ENCODE results near the gene TLE3. TPM values are rescaled to one million over a fixed set of nuclear protein-coding genes. Genes with fewer than 3 reads are reported as not detected.

TLE3 gene
- total RNA-seq, 1 donor from 2014 or later, result 17.8 TPM

DNA sequence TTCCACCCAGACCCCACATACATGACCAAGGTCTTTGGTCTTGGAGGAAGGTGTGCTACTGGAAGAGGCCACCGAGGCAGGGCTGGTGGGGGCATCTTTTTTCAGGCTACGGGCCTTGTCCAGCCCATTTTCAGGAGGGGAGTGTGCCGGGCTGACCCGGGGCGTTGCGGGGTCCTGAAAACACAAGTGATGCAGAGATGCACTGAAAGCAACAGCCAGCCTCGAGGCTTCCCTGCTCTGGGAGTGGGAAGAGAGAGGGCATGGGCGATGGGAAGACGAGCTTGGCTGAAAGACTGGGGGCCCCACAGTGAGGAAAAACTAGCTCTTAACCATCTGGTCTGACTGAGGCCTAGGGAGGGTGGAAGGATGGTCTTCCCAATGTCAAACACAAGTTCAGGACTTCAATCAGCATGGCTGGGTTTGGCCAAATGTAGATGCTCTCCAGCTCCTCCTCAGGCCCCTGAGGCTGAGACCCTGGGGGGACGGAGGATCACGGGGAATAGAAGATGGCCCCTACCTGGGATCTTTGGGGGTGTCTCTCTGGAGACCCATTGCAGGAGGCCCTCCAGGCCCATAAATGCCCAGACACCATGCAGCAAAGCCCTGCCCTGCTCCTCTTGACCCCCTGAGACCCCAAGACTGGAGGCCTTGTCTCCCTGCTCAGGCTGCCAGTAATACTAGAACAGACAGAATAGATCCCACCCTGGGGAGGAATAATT, 38.9 kb downstream of the TLE3 start:
- no peaks in the 10 kb centered on the region for H3K9me3 ChIP-seq (replicated peaks)
- TF ChIP-seq, protein P1, sequence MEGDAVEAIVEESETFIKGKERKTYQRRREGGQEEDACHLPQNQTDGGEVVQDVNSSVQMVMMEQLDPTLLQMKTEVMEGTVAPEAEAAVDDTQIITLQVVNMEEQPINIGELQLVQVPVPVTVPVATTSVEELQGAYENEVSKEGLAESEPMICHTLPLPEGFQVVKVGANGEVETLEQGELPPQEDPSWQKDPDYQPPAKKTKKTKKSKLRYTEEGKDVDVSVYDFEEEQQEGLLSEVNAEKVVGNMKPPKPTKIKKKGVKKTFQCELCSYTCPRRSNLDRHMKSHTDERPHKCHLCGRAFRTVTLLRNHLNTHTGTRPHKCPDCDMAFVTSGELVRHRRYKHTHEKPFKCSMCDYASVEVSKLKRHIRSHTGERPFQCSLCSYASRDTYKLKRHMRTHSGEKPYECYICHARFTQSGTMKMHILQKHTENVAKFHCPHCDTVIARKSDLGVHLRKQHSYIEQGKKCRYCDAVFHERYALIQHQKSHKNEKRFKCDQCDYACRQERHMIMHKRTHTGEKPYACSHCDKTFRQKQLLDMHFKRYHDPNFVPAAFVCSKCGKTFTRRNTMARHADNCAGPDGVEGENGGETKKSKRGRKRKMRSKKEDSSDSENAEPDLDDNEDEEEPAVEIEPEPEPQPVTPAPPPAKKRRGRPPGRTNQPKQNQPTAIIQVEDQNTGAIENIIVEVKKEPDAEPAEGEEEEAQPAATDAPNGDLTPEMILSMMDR (IDR thresholded peaks at IDR 0.05; ENCODE audit: borderline replicate concordance), result no peak
- no peak for DNase-seq
- H3K4me1 ChIP-seq, result peaks cover 20% of the 10 kb centered on the region
- H3K27ac ChIP-seq (replicated peaks), result no peak overlapping the region
- peaks cover 73% of the 10 kb centered on the region for H3K36me3 ChIP-seq
- intact Hi-C loops (cut with micrococcal nuclease), result no loop called here
- H3K4me3 ChIP-seq, result no peak overlapping the region
- no peaks in the 10 kb centered on the region for H3K27me3 ChIP-seq (ENCODE audit: low read depth)

DNA sequence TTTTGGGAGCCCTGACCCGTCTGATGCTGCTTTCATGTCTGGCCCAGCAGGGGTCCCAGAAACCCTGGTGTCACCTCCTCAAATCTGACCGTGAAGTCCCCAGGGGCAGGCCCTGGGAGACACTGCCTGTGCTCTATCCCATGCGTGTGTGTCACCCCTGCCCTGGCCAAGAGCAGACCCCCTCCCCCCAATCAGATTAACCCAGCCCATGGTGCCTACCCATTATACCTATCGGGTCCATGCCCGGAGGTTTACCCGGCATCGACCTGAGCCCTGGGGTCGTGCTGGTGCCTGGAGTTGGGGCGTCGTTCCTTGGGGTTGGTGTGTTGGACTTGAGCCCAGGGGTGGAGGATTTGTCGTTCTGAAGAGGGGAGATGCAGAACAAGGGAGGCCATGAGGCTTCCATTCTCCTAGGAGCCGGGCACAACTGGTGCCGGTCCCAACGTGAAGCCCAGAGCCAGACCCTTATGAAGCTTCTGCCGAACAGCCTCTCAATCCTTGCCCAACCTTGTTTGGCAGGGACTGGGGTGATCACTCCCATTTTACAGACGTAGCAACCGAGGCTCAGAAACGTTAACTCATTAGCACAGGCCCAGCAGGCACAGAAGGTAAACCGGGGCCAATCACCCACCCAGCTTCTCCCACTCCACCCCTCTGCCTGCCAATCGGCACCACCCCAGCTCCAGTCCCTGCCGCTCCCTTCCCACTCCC, 39.6 kb downstream of the TLE3 start:
- H3K27me3 ChIP-seq (ENCODE audit: low read depth), result no peaks in the 10 kb centered on the region
- H3K4me3 ChIP-seq, result no peak overlapping the region
- H3K27ac ChIP-seq (replicated peaks), result no peak overlapping the region
- no peak for DNase-seq
- TF ChIP-seq, protein P1 (IDR thresholded peaks at IDR 0.05; ENCODE audit: borderline replicate concordance), result no peak
- peaks cover 80% of the 10 kb centered on the region for H3K36me3 ChIP-seq
- H3K4me1 ChIP-seq, result peaks cover 17% of the 10 kb centered on the region
- intact Hi-C loops (cut with micrococcal nuclease), result no loop called here
- no peaks in the 10 kb centered on the region for H3K9me3 ChIP-seq (replicated peaks)

DNA sequence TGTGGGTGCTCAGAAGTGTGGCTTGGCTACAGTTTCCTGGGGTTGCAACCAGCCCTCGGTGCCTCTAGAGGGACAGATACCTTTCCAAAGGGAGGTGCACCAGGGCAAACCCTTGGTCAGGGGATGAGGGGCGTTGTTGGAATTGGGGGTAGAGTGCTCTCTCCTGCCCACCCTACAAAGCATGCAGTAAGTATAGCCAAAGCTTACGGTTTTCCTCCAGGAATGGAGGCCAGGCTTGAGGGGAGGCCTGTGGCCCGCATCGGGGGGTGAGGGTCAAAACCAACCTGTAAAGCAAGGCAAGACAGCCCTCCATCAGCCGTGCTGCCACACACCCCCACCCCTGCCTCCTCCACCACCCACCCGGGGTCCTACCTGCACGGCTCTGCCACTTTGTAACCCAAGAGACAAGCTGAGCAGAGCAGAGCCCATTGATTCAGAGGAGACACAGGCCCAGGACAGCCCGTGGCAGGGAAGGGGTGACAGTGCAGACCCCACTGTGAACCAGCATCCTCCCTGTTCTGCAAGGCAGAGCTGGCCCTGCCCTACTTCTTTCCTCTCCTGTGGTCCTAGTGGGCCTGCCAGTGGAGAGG, 41.5 kb downstream of the TLE3 start:
- H3K4me3 ChIP-seq, result no peak overlapping the region
- intact Hi-C loops (cut with micrococcal nuclease), result no loop called here
- no peaks in the 10 kb centered on the region for H3K27me3 ChIP-seq (ENCODE audit: low read depth)
- peaks cover 99% of the 10 kb centered on the region for H3K36me3 ChIP-seq
- no peak for DNase-seq
- TF ChIP-seq, protein P1 (IDR thresholded peaks at IDR 0.05; ENCODE audit: borderline replicate concordance), result no peak
- no peaks in the 10 kb centered on the region for H3K9me3 ChIP-seq (replicated peaks)
- H3K27ac ChIP-seq (replicated peaks), result no peak overlapping the region
- H3K4me1 ChIP-seq, result no peaks in the 10 kb centered on the region

DNA sequence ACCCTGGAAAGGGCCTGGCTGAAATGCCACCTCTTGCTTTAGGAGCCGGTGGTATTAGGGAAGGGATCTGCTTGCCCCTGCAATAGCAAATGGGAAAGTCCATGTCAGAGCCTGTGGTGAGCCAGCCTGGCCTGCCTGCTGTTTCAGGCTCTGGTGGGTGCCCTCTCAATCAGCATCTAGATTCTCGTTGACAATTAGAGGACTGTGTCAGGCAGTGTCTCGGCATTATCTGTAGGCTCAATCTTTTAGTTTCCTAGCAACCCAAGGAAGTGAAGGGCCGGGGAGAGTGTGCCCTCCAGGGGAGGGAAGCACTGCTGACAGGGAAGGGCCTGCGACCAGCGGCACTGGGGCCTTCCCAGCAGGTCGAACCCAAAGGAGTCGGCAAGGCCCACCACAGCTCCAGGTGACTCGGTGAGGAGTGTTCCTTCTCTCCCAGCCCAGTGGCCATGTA, 42.1 kb downstream of the TLE3 start:
- peaks cover 100% of the 10 kb centered on the region for H3K36me3 ChIP-seq
- no peak overlapping the region for H3K4me3 ChIP-seq
- no peak overlapping the region for H3K27ac ChIP-seq (replicated peaks)
- no peak for DNase-seq
- H3K27me3 ChIP-seq (ENCODE audit: low read depth), result no peaks in the 10 kb centered on the region
- H3K4me1 ChIP-seq, result no peaks in the 10 kb centered on the region
- H3K9me3 ChIP-seq (replicated peaks), result no peaks in the 10 kb centered on the region
- TF ChIP-seq, protein P1 (IDR thresholded peaks at IDR 0.05; ENCODE audit: borderline replicate concordance), result no peak
- intact Hi-C loops (cut with micrococcal nuclease), result no loop called here

DNA sequence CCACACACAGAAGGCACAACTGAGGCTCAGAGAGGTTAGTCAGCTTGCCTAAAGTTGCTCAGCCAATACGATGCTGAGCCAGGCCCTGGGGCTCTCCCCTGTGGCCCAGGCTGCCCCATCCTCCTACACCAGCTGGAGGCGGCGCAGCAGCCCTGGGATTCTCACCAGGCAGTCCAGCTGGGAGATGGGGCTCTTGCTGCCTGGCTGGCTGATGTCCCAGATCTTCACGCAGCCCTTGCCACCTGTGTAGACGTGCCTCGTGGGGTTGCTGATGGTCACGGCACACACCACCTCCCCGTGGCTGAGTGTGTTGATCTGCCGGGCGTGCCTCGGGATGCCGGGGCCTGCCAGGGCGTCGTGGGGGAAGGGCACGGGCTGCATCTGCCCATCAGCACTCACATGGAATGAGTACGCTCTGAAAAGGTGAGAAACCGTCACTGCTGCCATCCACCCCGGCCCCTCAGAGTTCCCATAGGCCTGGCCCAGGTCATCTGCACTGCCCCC, 42.8 kb downstream of the TLE3 start:
- no peaks in the 10 kb centered on the region for H3K27me3 ChIP-seq (ENCODE audit: low read depth)
- DNase-seq, result no peak
- intact Hi-C loops (cut with micrococcal nuclease), result no loop called here

More for the DNA sequence above, 42.8 kb downstream of the TLE3 start:
- Histone ChIP-seq H3K36me3 (peaks cover 100% of the 10 kb centered on the region), H3K9me3 (replicated peaks) (no peaks in the 10 kb centered on the region), H3K4me3 (no peak overlapping the region), H3K4me1 (no peaks in the 10 kb centered on the region), H3K27ac (replicated peaks) (no peak overlapping the region)
- TF ChIP-seq, protein P1 (IDR thresholded peaks at IDR 0.05; ENCODE audit: borderline replicate concordance), result no peak
